ENCODE results near the gene INSL3. TPM values are rescaled to one million over a fixed set of nuclear protein-coding genes. Genes with fewer than 3 reads are reported as not detected.
A peak's percentile ranks its signal among the peaks of the same experiment; 100 is the strongest.
"Not testable (repeated sequence)": the region's sequence is repeated elsewhere in the genome, so short reads cannot be mapped to it uniquely, and the experiment has no call there.

INSL3 gene
- total and polyA plus RNA-seq, 11 donors: 0.56 TPM; not detected in 10

- ATAC-seq: peak in 3 of 4 donors; percentile 60 to 83 (median 67)
- TF ChIP-seq POLR2A (IDR thresholded peaks at IDR 0.05): no peak
- peaks cover 0 to 9% (median 0%) of the 10 kb centered on the region in 12 donors for H3K4me1 ChIP-seq
- H3K9me3 ChIP-seq: no peaks in the 10 kb centered on the region
- intact Hi-C loops (cut with DNase I): loop anchor here in 4 of 10 donors (10.0 kb wide), 3 partner anchors 164 to 324 kb away; no protein-coding TSS in a partner anchor
- H3K4me3 ChIP-seq: peak overlapping the region in 1 of 12 donors; percentile 43
- peaks cover 0 to 72% (median 31%) of the 10 kb centered on the region in 9 donors for H3K27me3 ChIP-seq
- 5 to 9% (median 6%) methylated on average over 10 to 37 of the region's 37 CpGs for WGBS, 4 donors
- H3K36me3 ChIP-seq: no peaks in the 10 kb centered on the region
- peak in 4 of 5 donors; percentile 39 to 82 (median 55) for DNase-seq
- H3K27ac ChIP-seq: no peak overlapping the region
Observed at GRCh38 chr19:17778251-17778967, 42.9 kb downstream of the INSL3 start.

- not testable (repeated sequence) for H3K36me3 ChIP-seq, H3K9me3 ChIP-seq, DNase-seq, H3K4me3 ChIP-seq, H3K27ac ChIP-seq, H3K4me1 ChIP-seq, ATAC-seq
- WGBS, 4 donors: 72 to 80% (median 74%) methylated on average over 10 of the region's 10 CpGs
- intact Hi-C loops (cut with DNase I): loop anchor here in 4 of 10 donors (10.0 kb wide), 3 partner anchors 163 to 323 kb away; no protein-coding TSS in a partner anchor
- H3K27me3 ChIP-seq: peaks cover 0 to 72% (median 31%) of the 10 kb centered on the region in 9 donors
Observed at GRCh38 chr19:17777840-17778239, 43.5 kb downstream of the INSL3 start.

GRCh38 chr19:17775991-17776803 lies 45.1 kb downstream of the INSL3 start:
- intact Hi-C loops (cut with DNase I): loop anchor here in 4 of 10 donors (10.0 kb wide), 3 partner anchors 161 to 321 kb away; no protein-coding TSS in a partner anchor
- no peaks in the 10 kb centered on the region for H3K36me3 ChIP-seq
- no peaks in the 10 kb centered on the region for H3K9me3 ChIP-seq
- no peak overlapping the region for H3K27ac ChIP-seq
- DNase-seq (no peak), ATAC-seq (no peak)
- peaks cover 0 to 9% (median 0%) of the 10 kb centered on the region in 12 donors for H3K4me1 ChIP-seq
- WGBS, 4 donors: 71 to 74% (median 72%) methylated on average over 26 to 27 of the region's 27 CpGs
- no peak for TF ChIP-seq POLR2A (IDR thresholded peaks at IDR 0.05)
- no peak for TF ChIP-seq CTCF (IDR thresholded peaks at IDR 0.05)
- H3K4me3 ChIP-seq: no peak overlapping the region
- peaks cover 0 to 64% (median 28%) of the 10 kb centered on the region in 9 donors for H3K27me3 ChIP-seq

GRCh38 chr19:17775245-17775927 lies 45.9 kb downstream of the INSL3 start:
- Histone ChIP-seq H3K4me3 (no peak overlapping the region), H3K9me3 (no peaks in the 10 kb centered on the region), H3K27ac (no peak overlapping the region), H3K27me3 (peaks cover 0 to 56% (median 21%) of the 10 kb centered on the region in 9 donors), H3K4me1 (peaks cover 0 to 9% (median 0%) of the 10 kb centered on the region in 12 donors), H3K36me3 (no peaks in the 10 kb centered on the region)
- intact Hi-C loops (cut with DNase I): loop anchor here in 4 of 10 donors (10.0 kb wide), 3 partner anchors 161 to 321 kb away; no protein-coding TSS in a partner anchor
- 56 to 66% (median 63%) methylated on average over 15 to 16 of the region's 16 CpGs for WGBS, 4 donors
- DNase-seq: no peak
- TF ChIP-seq CTCF (IDR thresholded peaks at IDR 0.05) (peak in 7 of 12 donors; percentile 17 to 49 (median 43)), POLR2A (IDR thresholded peaks at IDR 0.05) (no peak)
- no peak for ATAC-seq
